ENCODE measurements around the gene PODXL2.
A peak's percentile ranks its signal among the peaks of the same experiment; 100 is the strongest.

DNA sequence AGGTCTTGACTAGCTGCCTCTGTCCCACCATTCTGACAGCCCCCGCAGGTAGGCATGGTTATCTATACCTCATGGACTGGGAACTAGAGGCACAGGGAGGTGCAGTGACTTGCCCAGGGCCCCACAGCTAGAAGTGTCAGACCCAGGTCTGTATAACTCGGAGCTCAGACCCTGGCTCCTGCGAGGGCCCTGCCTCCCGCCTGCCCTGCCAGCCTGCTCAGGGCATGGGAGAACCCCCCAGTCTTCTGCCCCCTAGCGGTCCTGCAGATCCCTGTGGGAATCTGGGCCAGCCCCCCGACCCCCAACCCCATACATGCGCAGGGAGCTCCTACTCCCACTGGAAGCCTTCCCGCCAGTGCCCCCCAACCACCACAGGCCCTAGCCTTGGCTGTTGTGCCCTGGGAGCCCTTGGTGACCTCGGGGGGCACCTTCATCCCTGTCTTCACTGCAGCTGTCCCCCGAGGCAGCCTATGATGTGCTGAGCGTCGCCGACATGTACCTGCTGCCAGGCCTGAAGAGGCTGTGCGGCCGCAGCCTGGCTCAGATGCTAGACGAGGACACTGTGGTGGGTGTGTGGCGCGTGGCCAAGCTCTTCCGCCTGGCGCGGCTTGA, 50.7 kb downstream of the PODXL2 start:
- TF ChIP-seq, protein P1, sequence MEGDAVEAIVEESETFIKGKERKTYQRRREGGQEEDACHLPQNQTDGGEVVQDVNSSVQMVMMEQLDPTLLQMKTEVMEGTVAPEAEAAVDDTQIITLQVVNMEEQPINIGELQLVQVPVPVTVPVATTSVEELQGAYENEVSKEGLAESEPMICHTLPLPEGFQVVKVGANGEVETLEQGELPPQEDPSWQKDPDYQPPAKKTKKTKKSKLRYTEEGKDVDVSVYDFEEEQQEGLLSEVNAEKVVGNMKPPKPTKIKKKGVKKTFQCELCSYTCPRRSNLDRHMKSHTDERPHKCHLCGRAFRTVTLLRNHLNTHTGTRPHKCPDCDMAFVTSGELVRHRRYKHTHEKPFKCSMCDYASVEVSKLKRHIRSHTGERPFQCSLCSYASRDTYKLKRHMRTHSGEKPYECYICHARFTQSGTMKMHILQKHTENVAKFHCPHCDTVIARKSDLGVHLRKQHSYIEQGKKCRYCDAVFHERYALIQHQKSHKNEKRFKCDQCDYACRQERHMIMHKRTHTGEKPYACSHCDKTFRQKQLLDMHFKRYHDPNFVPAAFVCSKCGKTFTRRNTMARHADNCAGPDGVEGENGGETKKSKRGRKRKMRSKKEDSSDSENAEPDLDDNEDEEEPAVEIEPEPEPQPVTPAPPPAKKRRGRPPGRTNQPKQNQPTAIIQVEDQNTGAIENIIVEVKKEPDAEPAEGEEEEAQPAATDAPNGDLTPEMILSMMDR (IDR thresholded peaks at IDR 0.05) = peak; percentile 52; the same call in 1 of the 2 replicates
- no peak for TF ChIP-seq OVOL2 (CRISPR knock-in tag; IDR thresholded peaks at IDR 0.05; ENCODE audit: borderline replicate concordance)
- TF ChIP-seq, protein P2, sequence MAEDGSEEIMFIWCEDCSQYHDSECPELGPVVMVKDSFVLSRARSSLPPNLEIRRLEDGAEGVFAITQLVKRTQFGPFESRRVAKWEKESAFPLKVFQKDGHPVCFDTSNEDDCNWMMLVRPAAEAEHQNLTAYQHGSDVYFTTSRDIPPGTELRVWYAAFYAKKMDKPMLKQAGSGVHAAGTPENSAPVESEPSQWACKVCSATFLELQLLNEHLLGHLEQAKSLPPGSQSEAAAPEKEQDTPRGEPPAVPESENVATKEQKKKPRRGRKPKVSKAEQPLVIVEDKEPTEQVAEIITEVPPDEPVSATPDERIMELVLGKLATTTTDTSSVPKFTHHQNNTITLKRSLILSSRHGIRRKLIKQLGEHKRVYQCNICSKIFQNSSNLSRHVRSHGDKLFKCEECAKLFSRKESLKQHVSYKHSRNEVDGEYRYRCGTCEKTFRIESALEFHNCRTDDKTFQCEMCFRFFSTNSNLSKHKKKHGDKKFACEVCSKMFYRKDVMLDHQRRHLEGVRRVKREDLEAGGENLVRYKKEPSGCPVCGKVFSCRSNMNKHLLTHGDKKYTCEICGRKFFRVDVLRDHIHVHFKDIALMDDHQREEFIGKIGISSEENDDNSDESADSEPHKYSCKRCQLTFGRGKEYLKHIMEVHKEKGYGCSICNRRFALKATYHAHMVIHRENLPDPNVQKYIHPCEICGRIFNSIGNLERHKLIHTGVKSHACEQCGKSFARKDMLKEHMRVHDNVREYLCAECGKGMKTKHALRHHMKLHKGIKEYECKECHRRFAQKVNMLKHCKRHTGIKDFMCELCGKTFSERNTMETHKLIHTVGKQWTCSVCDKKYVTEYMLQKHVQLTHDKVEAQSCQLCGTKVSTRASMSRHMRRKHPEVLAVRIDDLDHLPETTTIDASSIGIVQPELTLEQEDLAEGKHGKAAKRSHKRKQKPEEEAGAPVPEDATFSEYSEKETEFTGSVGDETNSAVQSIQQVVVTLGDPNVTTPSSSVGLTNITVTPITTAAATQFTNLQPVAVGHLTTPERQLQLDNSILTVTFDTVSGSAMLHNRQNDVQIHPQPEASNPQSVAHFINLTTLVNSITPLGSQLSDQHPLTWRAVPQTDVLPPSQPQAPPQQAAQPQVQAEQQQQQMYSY (CRISPR knock-in tag; IDR thresholded peaks at IDR 0.05) = no peak
- no peak for TF ChIP-seq KAT7 (CRISPR knock-in tag; IDR thresholded peaks at IDR 0.05; ENCODE audit: borderline replicate concordance)
- TF ChIP-seq, protein P3, sequence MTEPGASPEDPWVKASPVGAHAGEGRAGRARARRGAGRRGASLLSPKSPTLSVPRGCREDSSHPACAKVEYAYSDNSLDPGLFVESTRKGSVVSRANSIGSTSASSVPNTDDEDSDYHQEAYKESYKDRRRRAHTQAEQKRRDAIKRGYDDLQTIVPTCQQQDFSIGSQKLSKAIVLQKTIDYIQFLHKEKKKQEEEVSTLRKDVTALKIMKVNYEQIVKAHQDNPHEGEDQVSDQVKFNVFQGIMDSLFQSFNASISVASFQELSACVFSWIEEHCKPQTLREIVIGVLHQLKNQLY (CRISPR knock-in tag; IDR thresholded peaks at IDR 0.05) = no peak
- TF ChIP-seq, protein P4, sequence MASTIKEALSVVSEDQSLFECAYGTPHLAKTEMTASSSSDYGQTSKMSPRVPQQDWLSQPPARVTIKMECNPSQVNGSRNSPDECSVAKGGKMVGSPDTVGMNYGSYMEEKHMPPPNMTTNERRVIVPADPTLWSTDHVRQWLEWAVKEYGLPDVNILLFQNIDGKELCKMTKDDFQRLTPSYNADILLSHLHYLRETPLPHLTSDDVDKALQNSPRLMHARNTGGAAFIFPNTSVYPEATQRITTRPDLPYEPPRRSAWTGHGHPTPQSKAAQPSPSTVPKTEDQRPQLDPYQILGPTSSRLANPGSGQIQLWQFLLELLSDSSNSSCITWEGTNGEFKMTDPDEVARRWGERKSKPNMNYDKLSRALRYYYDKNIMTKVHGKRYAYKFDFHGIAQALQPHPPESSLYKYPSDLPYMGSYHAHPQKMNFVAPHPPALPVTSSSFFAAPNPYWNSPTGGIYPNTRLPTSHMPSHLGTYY (CRISPR knock-in tag; IDR thresholded peaks at IDR 0.05) = no peak
- no peak for TF ChIP-seq FOXJ3 (CRISPR knock-in tag; IDR thresholded peaks at IDR 0.05; ENCODE audit: borderline replicate concordance)
- no peak for TF ChIP-seq GABPB1 (CRISPR knock-in tag; IDR thresholded peaks at IDR 0.05)
- no peak for TF ChIP-seq CBFB (CRISPR knock-in tag; IDR thresholded peaks at IDR 0.05; ENCODE audit: low read depth)
